NCI-H1436 treated with DMSO at 0.1 percent for 48 hours (cell line): ENCODE results near the gene WDR89.
"Not testable (repeated sequence)": the region's sequence is repeated elsewhere in the genome, so short reads cannot be mapped to it uniquely, and the experiment has no call there.

Source experiments
- DNase-seq: peaks from one replicate; lab custom pipeline; 2025; lab: John Stamatoyannopoulos, UW

Gene WDR89

DNA sequence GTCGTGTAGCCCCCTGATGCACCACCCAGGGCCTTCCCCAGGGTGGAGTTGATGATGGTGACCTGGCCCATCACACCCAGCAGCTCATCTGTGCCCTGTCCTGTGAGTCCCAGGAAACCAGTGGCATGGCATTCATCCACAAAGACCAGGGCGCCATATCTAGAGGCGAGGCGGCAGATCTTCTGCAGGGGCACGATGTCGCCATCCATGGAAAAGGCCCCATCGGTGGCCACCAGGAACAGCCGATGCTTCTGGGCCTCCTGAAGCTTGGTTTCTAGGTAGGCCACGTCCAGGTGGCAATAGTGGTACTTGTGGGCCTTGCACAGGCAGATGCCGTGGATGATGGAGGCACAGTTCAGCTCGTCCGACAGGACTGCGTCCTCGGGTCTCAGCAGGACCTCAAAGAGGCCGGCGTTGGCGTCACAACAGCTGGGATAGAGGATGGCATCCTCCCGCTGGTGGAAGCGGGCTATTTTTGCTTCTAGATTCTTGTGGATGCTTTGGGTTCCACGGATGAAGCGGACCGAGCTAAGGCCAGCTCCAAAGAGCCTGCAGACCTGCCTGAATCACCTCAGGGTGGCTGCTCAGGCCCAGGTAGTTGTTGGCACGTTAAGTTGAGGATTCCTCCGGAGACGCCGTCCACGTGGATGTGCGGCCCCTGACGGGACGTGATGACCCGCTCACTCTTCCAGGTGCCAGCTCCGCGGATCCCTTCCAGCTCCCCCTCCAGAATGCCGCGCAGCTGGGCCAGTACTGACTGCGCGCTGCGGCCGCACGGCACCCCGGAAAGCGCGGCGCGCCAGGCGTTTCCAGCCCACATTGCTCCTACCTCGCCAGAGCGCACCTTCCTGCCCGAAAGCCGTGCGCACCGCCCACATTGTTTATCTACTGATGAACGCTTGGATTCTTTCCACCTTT lies 47.0 kb downstream of the WDR89 start:
- DNase-seq = no peak

- not testable (repeated sequence) for DNase-seq
These were observed 58.6 kb downstream of the WDR89 start for GRCh38 chr14:63583046-63583445.

DNA sequence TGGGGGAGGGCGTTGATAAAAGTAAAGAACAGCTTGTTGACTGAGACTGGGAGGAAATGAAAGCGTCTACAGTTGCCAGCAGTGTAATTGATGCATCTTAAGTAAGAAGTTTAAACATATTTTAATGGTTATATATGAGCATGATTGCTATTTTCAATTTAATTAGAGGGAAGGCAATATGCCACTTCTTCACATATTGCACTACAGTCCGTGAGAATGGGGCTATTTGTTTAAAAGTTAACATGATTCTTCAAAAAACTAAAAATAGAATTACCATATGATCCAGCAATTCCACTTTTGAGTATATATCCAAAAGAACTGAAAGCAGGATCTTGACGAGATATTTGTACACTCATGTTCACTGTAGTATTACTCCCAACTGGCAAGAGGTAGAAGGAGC lies 60.2 kb downstream of the WDR89 start:
- DNase-seq = no peak

GRCh38 chr14:63578300-63578699 lies 63.4 kb downstream of the WDR89 start:
- DNase-seq = no peak

DNA sequence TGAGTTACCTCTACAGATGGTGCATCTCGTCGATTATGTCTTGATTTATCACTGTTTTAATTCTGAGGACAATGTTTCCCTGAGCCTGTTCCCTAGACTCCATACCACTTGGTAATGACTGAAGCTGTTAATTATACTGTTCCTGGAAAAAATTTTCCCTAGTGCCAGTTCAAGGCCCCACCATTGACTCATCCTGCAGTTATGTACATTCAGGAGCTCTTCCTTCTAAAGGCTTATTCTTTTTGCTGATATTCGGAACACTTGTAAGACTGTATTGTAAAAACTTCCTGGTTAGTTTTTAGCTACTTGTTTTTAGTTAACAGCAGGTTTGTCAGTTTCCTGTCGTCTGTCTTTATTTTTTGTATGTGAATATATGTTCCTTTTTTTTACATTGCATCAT lies 68.1 kb downstream of the WDR89 start:
- no peak for DNase-seq

- no peak for DNase-seq
These were observed 76.2 kb downstream of the WDR89 start for GRCh38 chr14:63565448-63565847.

GRCh38 chr14:63564318-63564717 lies 77.4 kb downstream of the WDR89 start:
- DNase-seq = no peak

- DNase-seq = no peak
These were observed 78.2 kb downstream of the WDR89 start for GRCh38 chr14:63563370-63564026.

GRCh38 chr14:63562405-63562804 lies 79.3 kb downstream of the WDR89 start:
- no peak for DNase-seq

- no peak for DNase-seq
These were observed 86.1 kb downstream of the WDR89 start for GRCh38 chr14:63555572-63555971.

GRCh38 chr14:63551332-63551731 lies 90.3 kb downstream of the WDR89 start:
- DNase-seq = no peak

- no peak for DNase-seq
These were observed 93.8 kb downstream of the WDR89 start for GRCh38 chr14:63547798-63548335.
